Epithelial cell of proximal tubule (primary cell): ENCODE data around the gene TAS1R2. TPM values are rescaled to one million over a fixed set of nuclear protein-coding genes. Genes with fewer than 3 reads are reported as not detected.

ENCODE experiments used
- DNase-seq: peaks from one replicate; pipeline ENCODE4 v3.0.0-alpha.2; 2011; ENCODE audit warnings: low read depth
- H3K4me3 ChIP-seq: 2 replicates; pipeline ENCODE4 v1.5.1; 2011; ENCODE audit warnings: low read depth, mild to moderate bottlenecking, low read length
- total RNA-seq: library from RNA; depleted of rRNA; stranded (reverse); fragments of >200 nt; gene quantifications from 2 replicates; pipeline ENCODE4 v1.2.3, GENCODE V29; 2015
- TF ChIP-seq, protein P1 (sequence below): conservative IDR thresholded peaks from 2 replicates; pipeline ENCODE4 v1.5.1; 2012; ENCODE audit warnings: low read depth, mild to moderate bottlenecking, low read length

Gene TAS1R2
- total RNA-seq, 1 donor from 2014 or later, result not detected

DNA sequence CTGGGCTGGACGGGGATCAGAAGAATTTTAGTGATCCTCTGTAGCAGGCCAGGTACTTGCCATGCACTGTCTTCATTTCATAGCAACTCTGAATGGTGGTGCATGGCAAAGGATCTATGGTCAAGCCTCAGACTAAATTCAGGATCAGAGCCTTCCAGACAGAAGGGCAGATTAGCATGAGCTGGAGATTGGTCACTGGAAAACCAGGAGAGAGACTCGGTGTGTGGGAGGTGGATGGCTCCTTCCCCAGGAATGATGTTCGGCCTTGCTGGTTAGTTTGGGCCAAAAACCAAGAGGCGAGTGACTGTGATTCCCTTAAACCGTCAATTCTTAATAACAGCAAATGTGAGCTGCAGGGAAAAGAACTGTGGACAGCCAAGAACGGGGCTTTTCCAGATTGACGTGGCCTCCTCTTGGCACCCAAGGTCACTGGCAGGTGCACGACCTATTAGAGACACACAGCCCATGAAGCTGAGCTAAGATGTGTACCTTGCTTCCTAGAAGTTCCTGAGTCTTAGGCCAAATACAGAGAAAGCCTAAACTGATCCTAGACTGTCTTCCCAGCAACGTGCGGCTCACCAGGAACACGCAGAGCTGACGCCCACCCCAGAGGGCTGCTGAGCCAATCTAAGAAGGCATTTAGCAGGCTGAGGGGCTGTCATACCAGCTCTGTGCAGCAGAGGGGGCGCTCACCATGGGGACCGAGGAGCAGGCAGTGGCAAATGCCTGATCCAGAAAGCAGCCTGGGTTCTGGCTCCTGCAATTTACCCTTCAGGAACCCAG, 24.4 kb upstream of the TAS1R2 start:
- H3K4me3 ChIP-seq, result no peak overlapping the region
- TF ChIP-seq, protein P1, sequence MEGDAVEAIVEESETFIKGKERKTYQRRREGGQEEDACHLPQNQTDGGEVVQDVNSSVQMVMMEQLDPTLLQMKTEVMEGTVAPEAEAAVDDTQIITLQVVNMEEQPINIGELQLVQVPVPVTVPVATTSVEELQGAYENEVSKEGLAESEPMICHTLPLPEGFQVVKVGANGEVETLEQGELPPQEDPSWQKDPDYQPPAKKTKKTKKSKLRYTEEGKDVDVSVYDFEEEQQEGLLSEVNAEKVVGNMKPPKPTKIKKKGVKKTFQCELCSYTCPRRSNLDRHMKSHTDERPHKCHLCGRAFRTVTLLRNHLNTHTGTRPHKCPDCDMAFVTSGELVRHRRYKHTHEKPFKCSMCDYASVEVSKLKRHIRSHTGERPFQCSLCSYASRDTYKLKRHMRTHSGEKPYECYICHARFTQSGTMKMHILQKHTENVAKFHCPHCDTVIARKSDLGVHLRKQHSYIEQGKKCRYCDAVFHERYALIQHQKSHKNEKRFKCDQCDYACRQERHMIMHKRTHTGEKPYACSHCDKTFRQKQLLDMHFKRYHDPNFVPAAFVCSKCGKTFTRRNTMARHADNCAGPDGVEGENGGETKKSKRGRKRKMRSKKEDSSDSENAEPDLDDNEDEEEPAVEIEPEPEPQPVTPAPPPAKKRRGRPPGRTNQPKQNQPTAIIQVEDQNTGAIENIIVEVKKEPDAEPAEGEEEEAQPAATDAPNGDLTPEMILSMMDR, result peak; percentile 69
- no peak for DNase-seq

DNA sequence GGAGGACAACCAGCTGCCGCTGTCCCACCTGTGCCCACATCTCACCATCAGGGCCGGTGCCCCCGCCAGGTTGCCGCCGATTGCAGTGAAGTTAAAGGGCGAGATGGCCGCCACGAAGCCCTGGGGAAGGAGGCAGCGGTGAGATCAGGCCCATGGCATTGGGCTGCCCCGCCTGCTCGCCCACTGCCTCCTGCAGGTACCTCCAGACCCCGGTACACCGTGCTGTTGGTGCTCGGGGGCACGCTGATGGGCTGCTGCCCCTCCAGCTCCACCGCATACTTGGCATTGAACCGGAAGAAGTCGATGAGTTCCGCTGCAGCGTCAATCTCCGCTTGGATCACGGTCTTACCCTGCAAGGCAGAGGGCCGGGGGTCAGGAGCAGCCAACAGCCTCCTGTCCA, 23.6 kb upstream of the TAS1R2 start:
- TF ChIP-seq, protein P1, result no peak
- DNase-seq, result no peak

DNA sequence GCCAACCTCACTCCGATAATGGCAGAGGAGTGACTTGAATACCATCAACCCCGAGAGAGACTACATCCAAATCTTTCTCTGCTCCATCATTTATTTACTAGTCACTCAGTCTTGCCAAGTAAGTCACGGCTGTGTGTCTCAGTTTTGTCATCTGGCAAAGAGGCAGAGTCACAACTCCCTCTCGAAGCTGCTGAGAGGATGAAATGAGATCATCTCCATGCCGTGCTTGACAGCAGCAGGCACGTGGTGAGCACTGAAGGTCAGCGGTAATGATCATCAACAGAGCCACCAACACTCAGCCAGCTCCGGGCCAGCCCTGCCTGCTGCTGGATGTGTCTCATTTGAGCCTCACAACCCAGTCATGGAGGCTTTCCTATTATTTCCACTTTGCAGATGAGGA, 23.0 kb upstream of the TAS1R2 start:
- no peak for DNase-seq
- H3K4me3 ChIP-seq, result no peak overlapping the region
- TF ChIP-seq, protein P1, result no peak

More for the DNA sequence above, 23.6 kb upstream of the TAS1R2 start:
- no peak overlapping the region for H3K4me3 ChIP-seq

DNA sequence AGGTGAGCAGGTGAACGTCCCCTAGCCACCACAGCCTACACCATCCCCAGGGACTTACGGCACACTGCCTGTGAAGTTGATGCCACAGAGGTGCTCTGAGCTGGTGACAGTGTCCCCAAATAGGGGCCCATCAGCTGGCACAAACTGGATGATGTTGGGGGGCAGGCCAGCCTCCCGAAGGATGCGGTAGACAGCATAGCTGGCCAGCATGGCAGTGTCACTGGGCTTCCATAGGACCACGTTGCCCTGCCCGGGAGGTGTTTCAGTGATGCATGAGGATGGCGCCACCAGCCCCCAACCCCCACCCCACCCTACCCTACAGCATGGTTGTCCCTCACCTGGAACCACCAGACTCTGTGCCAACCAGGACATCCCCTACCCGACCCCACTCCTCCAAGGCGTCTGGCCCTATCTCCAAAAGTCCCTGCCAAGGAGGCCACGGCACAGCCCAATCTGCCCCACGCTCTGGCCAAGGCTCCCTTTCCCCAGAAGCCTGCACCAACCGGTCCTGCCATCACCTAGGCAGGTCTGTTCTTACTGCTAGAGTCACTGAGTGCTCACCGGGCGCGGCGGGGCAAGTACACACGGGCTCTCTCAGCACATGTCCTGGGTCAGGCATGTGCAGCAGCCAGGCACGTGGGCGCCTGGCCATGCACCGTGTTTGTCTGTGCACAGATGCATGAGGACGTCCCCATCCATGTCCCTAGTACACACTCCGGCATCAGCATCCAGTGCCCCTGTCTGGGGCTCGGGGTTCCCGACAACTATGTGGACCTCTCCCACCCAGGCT, 22.4 kb upstream of the TAS1R2 start:
- TF ChIP-seq, protein P1, result no peak
- no peak overlapping the region for H3K4me3 ChIP-seq
- DNase-seq, result no peak

DNA sequence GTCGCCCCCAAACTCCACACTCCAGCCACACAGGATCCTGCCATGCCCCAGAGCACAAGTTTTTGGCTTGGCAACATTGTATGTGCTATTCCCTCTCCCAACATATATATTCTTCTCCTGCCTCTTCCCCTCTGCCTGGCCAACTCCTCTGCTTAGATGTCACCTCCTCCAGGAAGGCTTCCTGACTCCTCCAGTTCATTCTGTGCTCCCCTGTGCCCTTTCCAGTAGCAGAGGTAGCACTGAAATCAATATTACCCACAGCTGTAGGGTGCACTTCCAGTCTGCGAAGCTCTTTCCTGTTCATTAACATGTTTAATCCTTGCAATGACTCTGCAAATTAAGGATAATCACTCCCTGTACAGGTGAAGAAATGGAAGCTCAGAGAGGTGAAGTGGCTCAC, 21.7 kb upstream of the TAS1R2 start:
- TF ChIP-seq, protein P1, result no peak
- DNase-seq, result no peak
- H3K4me3 ChIP-seq, result no peak overlapping the region

DNA sequence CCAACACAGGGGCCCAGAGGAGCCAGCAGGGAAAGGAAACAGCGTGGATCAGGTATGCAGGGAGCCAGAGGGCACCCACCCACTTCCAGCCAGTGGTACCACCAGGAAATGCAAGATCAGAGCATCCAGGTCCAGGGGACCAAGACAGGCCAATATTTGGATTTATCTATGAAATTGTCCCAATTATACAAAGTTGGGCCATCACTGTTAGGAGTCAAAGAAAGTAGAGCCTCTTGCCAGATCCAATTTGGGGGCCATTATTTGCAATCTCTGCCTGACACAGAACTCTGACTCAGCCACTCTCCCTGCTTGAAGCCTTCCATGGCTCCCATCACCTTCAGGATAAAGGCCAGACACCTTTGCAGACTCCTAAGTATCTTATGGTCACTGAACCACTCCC, 21.1 kb upstream of the TAS1R2 start:
- H3K4me3 ChIP-seq, result no peak overlapping the region
- DNase-seq, result no peak
- TF ChIP-seq, protein P1, result no peak
